ENCODE data around the gene PDS5B.

The PDS5B gene

GRCh38 chr13:32610977-32611376, 24.7 kb downstream of the PDS5B start:
- H3K27me3 ChIP-seq, result no peaks in the 10 kb centered on the region
- no peak overlapping the region for H3K4me3 ChIP-seq
- no peak for DNase-seq
- peaks cover 0 to 22% (median 0%) of the 10 kb centered on the region in 4 donors for H3K4me1 ChIP-seq
- intact Hi-C loops (cut with DNase I; ENCODE audit: low total_unique reads), result no loop called here
- no peaks in the 10 kb centered on the region for H3K36me3 ChIP-seq
- no peak overlapping the region for H3K27ac ChIP-seq
- H3K9me3 ChIP-seq, result peaks cover 0 to 7% (median 5%) of the 10 kb centered on the region in 3 donors
- TF ChIP-seq CTCF (IDR thresholded peaks at IDR 0.05), result no peak

GRCh38 chr13:32616883-32617511, 30.7 kb downstream of the PDS5B start:
- intact Hi-C loops (cut with DNase I; ENCODE audit: low total_unique reads), result no loop called here
- H3K4me1 ChIP-seq, result no peaks in the 10 kb centered on the region
- H3K9me3 ChIP-seq, result no peaks in the 10 kb centered on the region
- H3K36me3 ChIP-seq, result no peaks in the 10 kb centered on the region
- no peak for DNase-seq
- no peaks in the 10 kb centered on the region for H3K27me3 ChIP-seq
- no peak overlapping the region for H3K27ac ChIP-seq
- no peak overlapping the region for H3K4me3 ChIP-seq
- TF ChIP-seq CTCF (IDR thresholded peaks at IDR 0.05), result no peak

GRCh38 chr13:32622827-32623226, 36.6 kb downstream of the PDS5B start:
- peaks cover 0 to 11% (median 5%) of the 10 kb centered on the region in 3 donors for H3K9me3 ChIP-seq
- H3K27ac ChIP-seq, result no peak overlapping the region
- H3K4me3 ChIP-seq, result no peak overlapping the region
- intact Hi-C loops (cut with DNase I; ENCODE audit: low total_unique reads), result no loop called here
- no peaks in the 10 kb centered on the region for H3K27me3 ChIP-seq
- no peak for DNase-seq
- no peaks in the 10 kb centered on the region for H3K36me3 ChIP-seq
- TF ChIP-seq CTCF (IDR thresholded peaks at IDR 0.05), result no peak
- H3K4me1 ChIP-seq, result peaks cover 0 to 43% (median 21%) of the 10 kb centered on the region in 4 donors

- intact Hi-C loops (cut with DNase I; ENCODE audit: low total_unique reads), result no loop called here
- Histone ChIP-seq H3K4me1 (peaks cover 0 to 50% (median 24%) of the 10 kb centered on the region in 4 donors), H3K27ac (peak overlapping the region in 1 of 2 donors; percentile 11), H3K36me3 (no peaks in the 10 kb centered on the region), H3K9me3 (peaks cover 0 to 11% (median 5%) of the 10 kb centered on the region in 3 donors), H3K27me3 (no peaks in the 10 kb centered on the region), H3K4me3 (no peak overlapping the region)
- TF ChIP-seq CTCF (IDR thresholded peaks at IDR 0.05), result no peak
- DNase-seq, result no peak
These were observed 38.2 kb downstream of the PDS5B start for GRCh38 chr13:32624441-32624840.

GRCh38 chr13:32627793-32628192, 41.5 kb downstream of the PDS5B start:
- Histone ChIP-seq H3K4me1 (peaks cover 0 to 60% (median 27%) of the 10 kb centered on the region in 4 donors), H3K36me3 (no peaks in the 10 kb centered on the region), H3K9me3 (peaks cover 0 to 5% (median 2%) of the 10 kb centered on the region in 3 donors), H3K4me3 (no peak overlapping the region), H3K27me3 (no peaks in the 10 kb centered on the region), H3K27ac (no peak overlapping the region)
- intact Hi-C loops (cut with DNase I; ENCODE audit: low total_unique reads), result no loop called here
- TF ChIP-seq CTCF (IDR thresholded peaks at IDR 0.05), result no peak
- DNase-seq, result no peak

Data from tibial artery (tissue), 4 donors.